HCT116 (cell line): ENCODE data around the gene RASSF3. TPM values are rescaled to one million over a fixed set of nuclear protein-coding genes. Genes with fewer than 3 reads are reported as not detected.
"Not testable (repeated sequence)": the region's sequence is repeated elsewhere in the genome, so short reads cannot be mapped to it uniquely, and the experiment has no call there.

ENCODE experiments used
- ATAC-seq: fragments of 200-7000 bp; cut with Tn5 transposase; 2 replicates; pipeline ENCODE4 v1.9.1; 2020; ENCODE audit warnings: mild to moderate bottlenecking, moderate library complexity
- BruUV-seq: library from RNA; stranded (reverse); fragments of 400-500 nt; replicated peaks from 2 replicates; lab custom pipeline; 2021; lab: Mats Ljungman, UMichigan
- CTCF ChIA-PET: fragments of 300-600 bp; sonication (Branson Sonifier 250); formaldehyde crosslinking; loops from one replicate; lab custom pipeline; 2021; ENCODE audit warnings: antibody characterized with exemption; lab: Charles Lee
- POLR2A ChIA-PET: fragments of 300-600, 350-600 bp; sonication (Branson Sonifier 250); formaldehyde crosslinking; loops from one replicate; lab custom pipeline; 2021; ENCODE audit warnings: antibody characterized with exemption; lab: Charles Lee
- RAD21 ChIA-PET, 2 experiments: fragments of 300-600 bp; sonication (Branson Sonifier 250); formaldehyde crosslinking; loops; one replicate each; lab custom pipeline; 2023; ENCODE audit warnings: low total read pairs in 2 of 2; ENCODE audit not compliant: uncharacterized antibody in 2 of 2, unreplicated experiment in 2 of 2, low non-redundant PET in 1 of 2; lab: Charles Lee
- DNase-seq: peaks from one replicate; pipeline ENCODE4 v3.0.0-alpha.2; 2010; ENCODE audit warnings: low read depth, low spot score
- H2AFZ ChIP-seq: fragments of 200-600 bp; shearing (Covaris generic), sonication (generic); 2 replicates; pipeline ENCODE4 v1.6.1; 2017; ENCODE audit warnings: low read depth, mixed run types, mixed read lengths, antibody characterized with exemption, low read length; ENCODE audit not compliant: poor library complexity, severe bottlenecking
- H3K27ac ChIP-seq: 2 replicates; pipeline ENCODE4 v1.5.1; 2012; ENCODE audit warnings: low read depth, low read length
- H3K27me3 ChIP-seq: fragments of 200-600 bp; sonication (generic); 2 replicates; pipeline ENCODE4 v1.6.1; 2016; ENCODE audit warnings: mixed run types, low read length, mixed read lengths; ENCODE audit not compliant: insufficient read depth
- H3K36me3 ChIP-seq, 2 experiments: fragments of 200-500 bp in 1 of 2; fragments of 200-600 bp in 1 of 2; sonication (Bioruptor generic) in 1 of 2; sonication (generic) in 1 of 2; 2 replicates each; pipeline versions ENCODE4 v1.5.1 to v1.6.1; 2014 to 2016; ENCODE audit warnings: low read length in 2 of 2, inconsistent platforms in 1 of 2, mixed read lengths in 1 of 2, mixed run types in 1 of 2; ENCODE audit not compliant: insufficient read depth in 2 of 2, control insufficient read depth in 1 of 2
- H3K4me1 ChIP-seq, 2 experiments: fragments of 200-600 bp in 1 of 2; sonication (generic) in 1 of 2; 2 replicates each; pipeline versions ENCODE4 v1.5.1 to v1.6.1; 2012 to 2017; ENCODE audit warnings: low read length in 2 of 2, inconsistent platforms in 1 of 2, mild to moderate bottlenecking in 1 of 2, mixed read lengths in 1 of 2, mixed run types in 1 of 2, moderate library complexity in 1 of 2; ENCODE audit not compliant: insufficient read depth in 2 of 2, control insufficient read depth in 1 of 2
- H3K4me2 ChIP-seq: fragments of 200-600 bp; sonication (generic); 2 replicates; pipeline ENCODE4 v1.6.1; 2017; ENCODE audit warnings: mixed run types, low read length, mixed read lengths
- H3K4me3 ChIP-seq, 2 experiments: fragments of 200-600 bp in 1 of 2; sonication (generic) in 1 of 2; replicated peaks in 1 of 2; 2 replicates each; pipeline ENCODE4 v1.5.1; 2011 to 2016; ENCODE audit warnings: low read length in 2 of 2, control low read depth in 1 of 2, low read depth in 1 of 2, mild to moderate bottlenecking in 1 of 2, mixed read lengths in 1 of 2, mixed run types in 1 of 2
- H3K79me2 ChIP-seq: fragments of 200-600 bp; sonication (generic); 2 replicates; pipeline ENCODE4 v1.6.1; 2017; ENCODE audit warnings: mild to moderate bottlenecking, mixed run types, low read length, moderate library complexity, mixed read lengths; ENCODE audit not compliant: insufficient read depth
- H3K9ac ChIP-seq: fragments of 200-600 bp; sonication (generic); 2 replicates; pipeline ENCODE4 v1.6.1; 2016; ENCODE audit warnings: low read length, mixed read lengths
- H3K9me2 ChIP-seq: fragments of 200-600 bp; sonication (generic), shearing (Covaris generic); 2 replicates; pipeline ENCODE4 v1.6.1; 2017; ENCODE audit warnings: mixed run types, mild to moderate bottlenecking, moderate library complexity; ENCODE audit not compliant: insufficient read depth
- H3K9me3 ChIP-seq, 2 experiments: fragments of 200-500 bp in 1 of 2; fragments of 200-600 bp in 1 of 2; sonication (Bioruptor generic) in 1 of 2; sonication (generic) in 1 of 2; 2 replicates each; pipeline ENCODE4 v1.6.1; 2014 to 2017; ENCODE audit warnings: low read length in 2 of 2, mixed read lengths in 2 of 2, inconsistent platforms in 1 of 2, low read depth in 1 of 2, mild to moderate bottlenecking in 1 of 2, mixed run types in 1 of 2, moderate library complexity in 1 of 2; ENCODE audit not compliant: control insufficient read depth in 1 of 2, insufficient read depth in 1 of 2
- H4K20me1 ChIP-seq: fragments of 200-600 bp; sonication (generic), shearing (Covaris generic); 2 replicates; pipeline ENCODE4 v1.6.1; 2017; ENCODE audit warnings: mixed run types, mild to moderate bottlenecking, moderate library complexity; ENCODE audit not compliant: insufficient read depth
- ZNF274 ChIP-seq: fragments of 200-500 bp; sonication (Bioruptor generic); IDR thresholded peaks from 2 replicates; pipeline ENCODE4 v1.6.1; 2014; ENCODE audit warnings: mild to moderate bottlenecking, low read depth, low read length, inconsistent platforms
- intact Hi-C: fragments of 100-400 bp; cut with micrococcal nuclease; formaldehyde crosslinking; loops from 2 replicates; pipeline ENCODE4 v1.10.0; 2022
- total RNA-seq: library from RNA; stranded (reverse); gene quantifications from one replicate; pipeline ENCODE4 v1.2.1, GENCODE V29; 2021; ENCODE audit not compliant: unreplicated experiment
- TF ChIP-seq, protein P1 (sequence below), 3 experiments: fragments of 200-600 bp in 1 of 3; sonication (generic) in 1 of 3; IDR thresholded peaks in 2 of 3; conservative IDR thresholded peaks in 1 of 3; 2 replicates each; pipeline ENCODE4 v1.5.1; 2012 to 2017; ENCODE audit warnings: low read depth in 2 of 3, low read length in 2 of 3, antibody characterized with exemption in 1 of 3, borderline replicate concordance in 1 of 3, control low read depth in 1 of 3, mild to moderate bottlenecking in 1 of 3, mixed read lengths in 1 of 3, mixed run types in 1 of 3, moderate library complexity in 1 of 3; ENCODE audit not compliant: insufficient read depth in 1 of 3
- TF ChIP-seq, protein P2 (sequence below): IDR thresholded peaks from 2 replicates; pipeline ENCODE4 v1.6.1; 2011; ENCODE audit warnings: mild to moderate bottlenecking, low read length, moderate library complexity; ENCODE audit not compliant: insufficient replicate concordance; ENCODE audit errors: extremely low read depth

Gene RASSF3
- total RNA-seq, 1 experiment from 2014 or later: 67.1 TPM

DNA sequence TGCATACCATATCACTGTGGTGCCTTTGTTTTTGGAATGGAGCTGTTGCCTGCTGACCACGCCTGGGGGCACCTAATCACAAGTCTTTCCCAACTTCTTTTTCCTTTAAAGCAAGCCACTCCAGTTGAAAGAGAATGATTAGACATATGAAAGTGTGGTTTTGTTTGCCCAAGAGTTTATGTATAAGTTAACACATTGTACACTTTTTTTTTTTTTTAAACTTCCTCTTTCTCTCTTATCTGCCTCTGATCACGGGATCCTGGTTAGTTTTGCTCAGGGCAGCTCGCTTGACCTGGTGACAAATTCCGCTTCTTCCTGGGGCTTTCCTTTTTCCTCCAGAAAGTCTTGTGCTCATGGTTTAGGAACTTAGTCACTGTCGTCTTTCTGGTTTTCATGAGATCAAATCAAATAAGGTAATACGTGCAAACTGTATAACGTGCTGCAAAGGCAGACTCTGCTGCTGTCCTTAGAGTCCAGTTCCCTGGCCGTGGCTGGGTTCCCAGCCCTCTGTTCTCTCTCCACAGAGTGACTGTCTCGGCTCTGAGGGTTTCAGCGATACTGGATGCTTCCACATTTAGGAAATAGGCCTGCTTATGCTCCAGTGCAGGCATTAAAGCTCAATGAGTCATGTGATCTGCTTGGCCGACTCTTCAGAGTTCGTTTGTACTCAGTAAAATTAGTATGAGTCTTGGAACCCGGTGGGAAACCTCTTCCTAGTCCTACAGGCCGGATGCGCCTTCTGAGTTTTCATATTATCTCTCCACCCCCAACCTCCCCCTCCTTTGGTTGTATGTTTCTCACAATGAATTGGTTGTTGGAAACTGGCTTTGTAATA lies 15.2 kb downstream of the RASSF3 start (continued):
- TF ChIP-seq, protein P1, sequence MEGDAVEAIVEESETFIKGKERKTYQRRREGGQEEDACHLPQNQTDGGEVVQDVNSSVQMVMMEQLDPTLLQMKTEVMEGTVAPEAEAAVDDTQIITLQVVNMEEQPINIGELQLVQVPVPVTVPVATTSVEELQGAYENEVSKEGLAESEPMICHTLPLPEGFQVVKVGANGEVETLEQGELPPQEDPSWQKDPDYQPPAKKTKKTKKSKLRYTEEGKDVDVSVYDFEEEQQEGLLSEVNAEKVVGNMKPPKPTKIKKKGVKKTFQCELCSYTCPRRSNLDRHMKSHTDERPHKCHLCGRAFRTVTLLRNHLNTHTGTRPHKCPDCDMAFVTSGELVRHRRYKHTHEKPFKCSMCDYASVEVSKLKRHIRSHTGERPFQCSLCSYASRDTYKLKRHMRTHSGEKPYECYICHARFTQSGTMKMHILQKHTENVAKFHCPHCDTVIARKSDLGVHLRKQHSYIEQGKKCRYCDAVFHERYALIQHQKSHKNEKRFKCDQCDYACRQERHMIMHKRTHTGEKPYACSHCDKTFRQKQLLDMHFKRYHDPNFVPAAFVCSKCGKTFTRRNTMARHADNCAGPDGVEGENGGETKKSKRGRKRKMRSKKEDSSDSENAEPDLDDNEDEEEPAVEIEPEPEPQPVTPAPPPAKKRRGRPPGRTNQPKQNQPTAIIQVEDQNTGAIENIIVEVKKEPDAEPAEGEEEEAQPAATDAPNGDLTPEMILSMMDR (IDR thresholded peaks at IDR 0.05 in 2 of 3, conservative IDR thresholded peaks at IDR 0.05 in 1 of 3; ENCODE audit: borderline replicate concordance in 1 of 3, insufficient read depth in 1 of 3, low read depth in 2 of 3, low read length in 2 of 3): no peak
- no peak for TF ChIP-seq ZNF274
- TF ChIP-seq, protein P2, sequence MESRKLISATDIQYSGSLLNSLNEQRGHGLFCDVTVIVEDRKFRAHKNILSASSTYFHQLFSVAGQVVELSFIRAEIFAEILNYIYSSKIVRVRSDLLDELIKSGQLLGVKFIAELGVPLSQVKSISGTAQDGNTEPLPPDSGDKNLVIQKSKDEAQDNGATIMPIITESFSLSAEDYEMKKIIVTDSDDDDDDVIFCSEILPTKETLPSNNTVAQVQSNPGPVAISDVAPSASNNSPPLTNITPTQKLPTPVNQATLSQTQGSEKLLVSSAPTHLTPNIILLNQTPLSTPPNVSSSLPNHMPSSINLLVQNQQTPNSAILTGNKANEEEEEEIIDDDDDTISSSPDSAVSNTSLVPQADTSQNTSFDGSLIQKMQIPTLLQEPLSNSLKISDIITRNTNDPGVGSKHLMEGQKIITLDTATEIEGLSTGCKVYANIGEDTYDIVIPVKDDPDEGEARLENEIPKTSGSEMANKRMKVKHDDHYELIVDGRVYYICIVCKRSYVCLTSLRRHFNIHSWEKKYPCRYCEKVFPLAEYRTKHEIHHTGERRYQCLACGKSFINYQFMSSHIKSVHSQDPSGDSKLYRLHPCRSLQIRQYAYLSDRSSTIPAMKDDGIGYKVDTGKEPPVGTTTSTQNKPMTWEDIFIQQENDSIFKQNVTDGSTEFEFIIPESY: no peak
- TF ChIP-seq, all 23 proteins: peak for 6

DNA sequence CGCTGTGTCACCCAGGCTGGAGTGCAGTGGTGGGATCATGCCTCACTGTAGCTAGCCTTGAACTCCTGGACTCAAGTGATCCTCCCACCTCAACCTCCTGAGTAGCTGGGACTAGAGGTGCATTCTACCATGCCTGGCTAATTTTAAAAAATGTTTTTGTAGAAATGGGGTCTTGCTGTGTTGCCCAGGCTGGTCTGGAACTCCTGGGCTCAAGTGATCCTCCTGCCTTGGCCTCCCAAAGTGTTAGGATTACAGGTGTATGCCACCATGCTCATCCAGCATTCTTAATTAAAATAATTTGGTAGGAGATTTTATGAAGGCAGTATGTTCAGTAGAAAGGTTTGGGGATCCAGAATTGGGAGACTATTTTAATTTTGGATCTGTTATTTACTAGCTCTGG lies 16.3 kb downstream of the RASSF3 start:
- POLR2A ChIA-PET: interaction anchor here (0.9 kb wide), 1 partner anchor 18 kb away, joined by 3 read pairs; no protein-coding TSS in a partner anchor
- CTCF ChIA-PET: not testable (repeated sequence)
- peaks cover 25 to 35% of the 10 kb centered on the region in 2 experiments for H3K4me1 ChIP-seq

More for the DNA sequence above, 16.3 kb downstream of the RASSF3 start:
- intact Hi-C loops: loop anchor here (5.0 kb wide), 1 partner anchor 46 kb away; no protein-coding TSS in a partner anchor
- ATAC-seq, H3K27me3 ChIP-seq, H3K9ac ChIP-seq, H3K9me2 ChIP-seq, H4K20me1 ChIP-seq, BruUV-seq, H2AFZ ChIP-seq, H3K36me3 ChIP-seq, DNase-seq, RAD21 ChIA-PET, H3K4me2 ChIP-seq, H3K4me3 ChIP-seq, H3K9me3 ChIP-seq: not testable (repeated sequence)
- Histone ChIP-seq H3K79me2 (peaks cover 98% of the 10 kb centered on the region), H3K27ac (peak overlapping the region; percentile 85; the same call in 1 of the 2 replicates)
